NCI-H2196 treated with DMSO at 0.1 percent for 48 hours (cell line): ENCODE data around the gene MAP3K12.
"Not testable (repeated sequence)": the region's sequence is repeated elsewhere in the genome, so short reads cannot be mapped to it uniquely, and the experiment has no call there.

Experiments used
- DNase-seq: peaks from one replicate; lab custom pipeline; 2025; ENCODE audit not compliant: unreplicated experiment; lab: John Stamatoyannopoulos, UW

The MAP3K12 gene

DNA sequence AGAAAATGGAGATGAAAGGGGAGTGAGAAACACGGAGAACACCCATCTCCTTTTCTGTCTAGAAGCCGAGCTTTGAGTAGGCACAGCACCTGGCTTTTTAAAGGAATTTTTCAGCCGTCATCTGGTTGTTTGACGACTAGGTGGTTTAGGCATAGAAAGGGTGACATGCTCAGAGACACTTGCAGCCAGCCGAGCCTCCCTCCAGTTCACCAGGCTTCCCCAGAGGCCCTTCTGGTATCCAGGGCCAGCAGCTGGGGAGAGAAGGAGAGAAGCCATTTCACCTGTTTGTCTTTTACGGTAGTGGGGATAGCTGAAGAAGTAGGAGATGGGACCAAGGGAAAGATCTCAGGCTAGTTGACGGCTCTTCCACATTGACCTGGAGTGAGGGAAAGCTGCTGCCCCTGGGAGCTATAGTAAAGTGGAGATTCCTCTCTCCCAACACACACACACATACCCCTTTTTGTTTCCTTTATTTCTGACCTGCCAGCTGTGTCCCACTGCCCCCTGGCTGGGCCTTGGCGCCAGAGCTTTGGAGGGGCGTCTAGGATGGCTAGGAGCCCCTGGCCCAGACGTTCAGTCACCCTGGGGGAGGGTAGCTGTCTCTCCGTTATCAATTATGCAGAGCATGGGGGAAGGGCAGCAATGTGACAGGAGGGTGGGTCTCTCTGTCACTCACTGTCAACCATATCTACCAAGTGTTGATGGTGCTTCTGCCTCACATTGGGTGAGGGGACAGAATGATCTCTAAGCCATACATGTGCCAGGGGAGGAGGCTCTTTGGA is 5.5 kb downstream of the MAP3K12 start:
- no peak for DNase-seq

DNA sequence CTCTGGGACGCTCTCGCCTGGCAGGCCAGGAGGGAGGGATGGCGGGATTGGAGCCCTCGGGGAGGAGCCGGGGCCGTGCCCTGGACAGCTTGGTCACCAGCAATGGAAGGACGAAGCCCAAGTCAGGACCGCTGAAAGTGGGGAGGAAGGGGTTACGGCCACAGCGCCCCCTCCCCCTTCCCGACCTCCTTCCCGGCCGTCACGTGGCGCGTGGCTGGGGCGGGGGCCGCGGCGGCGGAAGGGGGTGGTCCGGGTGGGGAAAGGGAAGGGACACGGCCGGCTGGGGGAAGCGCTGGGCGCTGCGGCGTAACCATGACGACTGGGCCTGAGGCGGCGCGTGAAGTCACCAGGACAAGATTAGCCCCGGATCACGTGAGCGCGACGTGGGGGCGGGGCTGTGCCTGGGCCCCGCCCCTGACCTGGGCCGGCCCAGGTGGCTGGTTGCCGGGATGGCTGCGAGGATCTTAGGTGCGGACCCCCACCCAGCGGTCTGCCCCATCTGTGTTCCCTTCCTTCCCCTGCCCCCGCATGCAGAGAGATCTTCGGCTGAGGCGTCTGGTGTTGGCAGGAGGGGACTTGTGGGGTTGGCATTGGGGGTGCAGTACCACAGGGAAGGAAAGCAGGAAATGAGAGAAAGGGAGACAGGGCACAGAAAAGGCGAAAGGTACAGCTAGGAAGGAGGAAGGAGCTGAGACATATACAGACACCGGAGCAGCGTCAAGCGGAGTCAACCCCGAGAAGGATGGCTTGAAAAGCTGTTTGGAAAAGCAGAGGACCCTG is 6.2 kb downstream of the MAP3K12 start:
- peak; percentile 83 for DNase-seq

DNA sequence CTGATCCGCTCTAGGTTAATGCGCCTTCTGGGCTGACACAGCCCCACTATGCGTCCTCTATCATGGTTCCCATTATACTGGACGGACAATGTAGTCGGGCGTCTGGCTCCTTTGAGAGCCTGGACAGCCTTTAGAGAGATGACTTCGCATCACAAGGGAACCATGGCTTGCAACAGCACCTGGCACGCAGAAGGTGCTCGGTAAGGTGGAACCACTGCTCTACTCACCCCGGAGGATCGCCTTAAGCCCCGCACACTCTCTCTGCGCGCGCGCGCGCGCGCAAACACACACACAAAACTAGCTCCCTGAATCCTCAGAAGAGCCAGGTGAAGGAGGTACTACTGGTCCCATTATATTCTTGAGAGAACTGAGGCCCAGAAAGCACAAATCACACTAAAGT is 7.1 kb downstream of the MAP3K12 start:
- DNase-seq = no peak

DNA sequence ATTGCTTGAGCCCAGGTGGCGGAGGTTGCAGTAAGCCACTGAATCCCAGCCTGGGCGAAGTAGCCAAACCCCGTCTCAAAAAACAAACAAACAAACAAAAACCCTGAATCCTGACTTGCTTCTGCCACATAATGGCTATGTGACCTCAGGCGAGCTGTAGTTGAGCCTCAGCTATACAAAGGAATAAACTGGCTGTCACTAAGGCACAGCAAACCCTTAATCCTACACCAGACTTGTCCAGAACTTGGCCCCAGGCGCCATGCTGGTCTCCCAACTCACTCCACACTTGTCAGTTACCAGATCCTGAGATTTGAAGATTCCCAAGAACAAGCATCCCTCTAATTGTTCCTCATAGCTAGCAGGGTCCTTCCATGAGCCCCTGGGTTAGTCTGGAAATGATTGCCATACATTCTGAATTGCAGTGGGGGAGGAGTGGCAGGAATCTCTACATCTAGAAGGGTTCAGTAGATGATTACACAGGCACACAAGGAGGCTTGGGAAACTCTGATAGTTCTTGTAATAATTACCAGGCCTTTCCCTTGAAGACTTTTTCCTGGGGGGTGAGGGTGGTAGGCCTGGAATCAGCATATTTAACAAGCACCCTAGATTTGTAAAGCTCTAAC is 9.9 kb downstream of the MAP3K12 start:
- no peak for DNase-seq

GRCh38 chr12:53486736-53487487 is 12.3 kb downstream of the MAP3K12 start:
- DNase-seq = no peak

- DNase-seq = no peak
Observed at GRCh38 chr12:53485955-53486735, 13.1 kb downstream of the MAP3K12 start.

GRCh38 chr12:53484686-53485575 is 14.3 kb downstream of the MAP3K12 start:
- no peak for DNase-seq

DNA sequence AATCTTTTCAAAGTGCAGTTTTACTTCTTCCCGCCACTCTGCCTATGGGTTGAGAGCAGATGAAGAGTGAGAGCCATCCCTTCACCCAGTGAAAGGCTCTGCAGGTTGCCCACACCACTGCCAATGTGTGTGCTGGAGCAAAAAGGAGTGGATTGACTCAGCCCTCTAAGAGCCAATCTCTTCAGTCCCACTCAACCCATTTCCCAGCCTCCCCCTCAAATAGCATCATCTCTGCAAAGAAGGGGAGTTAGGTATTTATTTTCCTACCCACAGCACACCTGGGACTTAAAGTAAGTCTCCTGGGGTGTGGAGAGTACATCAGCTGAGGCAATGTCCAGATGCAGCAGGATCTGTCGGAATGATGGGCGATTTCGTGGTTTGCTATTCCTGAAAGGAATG is 15.3 kb downstream of the MAP3K12 start:
- no peak for DNase-seq

DNA sequence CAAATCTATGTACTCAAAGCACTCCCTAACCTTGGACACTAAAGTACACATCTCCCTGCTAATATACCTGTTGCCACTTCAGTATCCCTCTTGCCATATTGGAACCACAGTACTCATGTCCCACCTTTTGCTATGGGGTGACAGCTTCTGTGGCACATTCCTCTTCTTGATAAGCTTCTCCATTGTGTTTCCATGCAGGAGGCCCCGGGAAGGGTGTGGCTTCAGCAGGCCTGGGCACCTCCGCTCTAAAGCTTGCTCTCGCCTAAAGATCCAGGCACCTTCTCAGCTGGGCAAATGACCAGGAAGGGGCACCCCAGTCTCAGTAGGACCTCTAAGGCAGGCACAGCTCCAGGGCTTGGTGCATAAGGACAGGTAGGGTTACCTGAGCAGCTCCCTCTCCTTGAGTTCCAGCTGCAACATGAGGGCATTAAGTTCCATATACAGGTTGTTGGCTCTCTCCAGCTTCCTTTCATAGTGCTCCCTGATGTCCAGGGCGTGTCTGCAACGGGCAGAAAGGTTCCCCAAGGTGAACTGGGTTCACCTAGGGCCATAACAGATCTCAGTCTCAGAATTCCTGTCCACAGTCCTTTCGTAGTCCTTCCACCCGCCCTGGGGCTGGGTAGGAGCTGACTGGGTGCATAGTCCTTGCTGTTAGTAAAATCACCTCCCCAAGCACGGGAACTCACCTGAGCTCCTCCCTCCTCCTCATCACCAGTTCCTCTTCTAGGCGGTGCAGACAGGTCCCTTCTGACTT is 15.9 kb downstream of the MAP3K12 start:
- no peak for DNase-seq

DNA sequence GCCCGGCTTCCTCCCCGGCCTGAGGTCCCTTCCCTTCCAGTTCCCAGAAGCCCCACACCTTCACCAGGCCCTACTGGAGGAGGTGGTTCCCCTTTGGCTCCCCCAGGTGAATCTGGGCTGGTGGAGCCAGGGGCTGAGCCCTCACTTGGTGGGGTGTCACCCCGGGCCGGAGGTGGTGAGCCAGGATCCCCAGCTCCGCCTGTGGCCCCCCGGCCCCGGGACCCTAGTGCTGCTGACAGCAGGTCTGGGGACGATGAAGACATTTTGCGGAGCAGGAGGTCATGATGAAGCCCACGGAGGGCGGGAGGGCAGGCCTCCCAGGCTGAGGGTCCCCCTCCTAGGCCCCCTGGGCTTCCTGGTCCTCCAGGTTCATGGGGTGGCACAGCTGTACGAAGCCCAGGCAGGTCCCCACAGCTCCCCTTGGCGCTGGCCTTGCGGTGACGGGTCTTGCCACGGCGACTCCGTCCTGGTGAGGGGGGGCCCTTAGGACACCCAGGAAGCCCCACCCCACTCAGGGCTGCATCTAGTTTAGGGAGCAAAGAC is 16.6 kb downstream of the MAP3K12 start:
- no peak for DNase-seq

GRCh38 chr12:53481939-53482586 is 17.2 kb downstream of the MAP3K12 start:
- DNase-seq = no peak

DNA sequence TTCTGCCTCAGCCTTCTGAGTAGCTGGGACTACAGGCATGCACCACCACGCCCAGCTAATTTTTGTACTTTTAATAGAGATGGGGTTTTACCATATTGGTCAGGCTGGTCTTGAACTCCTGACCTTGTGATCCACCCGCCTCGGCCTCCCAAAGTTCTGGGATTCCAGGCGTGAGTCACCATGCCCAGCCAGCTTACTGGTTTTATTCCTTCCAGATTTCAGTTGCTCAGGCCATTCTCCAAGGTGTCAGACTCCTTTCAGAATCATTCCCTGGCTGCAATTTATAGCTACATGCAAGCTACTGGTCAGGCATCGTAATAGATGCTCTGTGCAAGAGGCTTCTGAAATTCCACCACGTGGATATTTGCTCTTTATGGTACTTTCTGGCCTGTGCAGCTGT is 17.8 kb downstream of the MAP3K12 start:
- not testable (repeated sequence) for DNase-seq

GRCh38 chr12:53480491-53481442 is 18.5 kb downstream of the MAP3K12 start:
- no peak for DNase-seq

GRCh38 chr12:53479331-53479730 is 19.9 kb downstream of the MAP3K12 start:
- no peak for DNase-seq

- no peak for DNase-seq
Observed at GRCh38 chr12:53478865-53479264, 20.4 kb downstream of the MAP3K12 start.

- DNase-seq = no peak
Observed at GRCh38 chr12:53476769-53477209, 22.5 kb downstream of the MAP3K12 start.

DNA sequence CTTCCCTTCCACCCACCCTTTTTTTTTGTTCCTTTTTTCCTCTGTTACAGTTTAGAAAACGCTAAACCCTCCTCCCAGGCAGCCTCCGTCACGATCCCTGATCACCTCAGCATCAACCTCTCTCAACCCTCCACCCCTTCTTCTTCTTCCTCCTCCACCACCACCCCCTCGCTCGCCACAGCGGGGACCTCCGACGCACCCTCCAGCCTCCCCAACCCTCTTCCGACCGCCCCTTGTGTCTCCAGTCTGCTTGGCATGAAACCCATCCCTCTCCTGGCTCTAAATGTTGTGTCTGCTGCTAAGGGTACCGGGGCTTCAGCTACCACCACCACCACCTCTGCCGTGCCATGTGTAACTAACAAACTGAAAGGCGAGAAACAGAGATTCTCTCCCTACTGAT is 24.4 kb downstream of the MAP3K12 start:
- no peak for DNase-seq
